ENCODE data around the gene ITGB3.

GRCh38 chr17:47358652-47359051, 105.0 kb downstream of the ITGB3 start:
- TF ChIP-seq EZH2phosphoT487 (IDR thresholded peaks at IDR 0.05; ENCODE audit: low read depth), result no peak
- no peak for TF ChIP-seq CTCF (IDR thresholded peaks at IDR 0.05; ENCODE audit: low read depth, low read length)
